Activated CD4-positive, alpha-beta T cell treated with anti-CD3 and anti-CD28 coated beads, Interleukin-2, amount 50 U/mL, for 24 hours (primary cell): Measurements from ENCODE around the gene FRMPD2.
"Not testable (repeated sequence)": the region's sequence is repeated elsewhere in the genome, so short reads cannot be mapped to it uniquely, and the experiment has no call there.

Source experiments
- DNase-seq, 2 donors: peaks; one replicate each; pipeline ENCODE4 v3.0.0-alpha.2; 2020; ENCODE audit warnings: low read depth in 1 of 2, low spot score in 1 of 2

The FRMPD2 gene

DNA sequence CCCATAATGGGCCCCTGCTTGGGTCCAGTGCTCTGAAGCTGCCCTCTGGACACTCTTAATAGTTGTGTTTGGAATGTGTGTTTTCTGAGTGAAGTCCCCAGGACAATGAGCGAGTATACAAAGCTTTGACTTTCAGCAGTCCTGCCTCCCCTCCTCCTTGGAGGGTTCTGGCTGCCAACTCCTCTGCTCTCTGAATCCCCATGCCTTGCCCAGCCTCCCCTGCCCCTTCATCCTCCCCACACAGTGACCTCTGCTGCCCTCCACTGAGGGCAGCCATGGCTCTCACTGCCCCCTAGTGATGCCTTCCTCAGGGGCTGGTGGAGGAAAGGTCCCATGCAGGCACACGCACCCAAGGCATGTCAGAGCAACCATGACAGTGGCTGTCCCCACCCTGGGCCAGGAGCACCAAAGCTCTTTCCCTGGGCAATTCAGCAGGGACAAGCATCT lies 40.9 kb downstream of the FRMPD2 start:
- DNase-seq = no peak

DNA sequence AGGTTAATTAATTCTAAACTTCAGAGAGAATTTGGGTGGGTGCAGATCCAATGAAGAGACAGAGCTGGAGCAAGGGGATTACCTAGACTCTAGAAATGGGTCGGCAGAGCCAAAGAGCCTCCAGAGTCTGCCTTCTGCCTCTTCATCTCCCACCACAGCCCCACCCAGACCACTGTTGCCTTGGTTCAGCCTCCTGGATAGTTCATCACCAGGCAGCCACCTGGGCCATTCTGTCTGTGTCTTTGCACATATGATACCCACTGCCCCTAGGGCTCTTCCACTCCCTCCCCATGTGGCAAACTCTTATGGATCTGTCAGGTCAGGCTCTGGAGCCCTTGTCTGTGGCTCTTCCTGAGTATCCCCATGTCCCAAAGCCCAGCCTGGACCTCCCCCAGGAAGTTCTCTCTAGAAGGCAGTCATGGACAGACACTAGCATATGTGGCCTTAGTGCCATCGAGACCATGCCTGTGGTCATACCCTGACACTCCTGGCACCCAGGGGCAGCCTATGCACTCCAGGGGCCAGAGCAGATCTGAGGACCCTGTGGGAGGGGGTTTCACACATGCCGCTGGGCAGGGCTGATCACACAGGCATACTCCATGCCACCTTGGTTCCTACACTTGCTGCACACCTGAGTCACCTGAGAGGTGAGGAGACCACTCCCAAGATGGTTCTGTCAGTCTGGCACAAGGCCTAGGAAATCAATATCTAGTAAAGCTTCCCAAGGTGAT lies 41.6 kb downstream of the FRMPD2 start:
- DNase-seq = no peak

DNA sequence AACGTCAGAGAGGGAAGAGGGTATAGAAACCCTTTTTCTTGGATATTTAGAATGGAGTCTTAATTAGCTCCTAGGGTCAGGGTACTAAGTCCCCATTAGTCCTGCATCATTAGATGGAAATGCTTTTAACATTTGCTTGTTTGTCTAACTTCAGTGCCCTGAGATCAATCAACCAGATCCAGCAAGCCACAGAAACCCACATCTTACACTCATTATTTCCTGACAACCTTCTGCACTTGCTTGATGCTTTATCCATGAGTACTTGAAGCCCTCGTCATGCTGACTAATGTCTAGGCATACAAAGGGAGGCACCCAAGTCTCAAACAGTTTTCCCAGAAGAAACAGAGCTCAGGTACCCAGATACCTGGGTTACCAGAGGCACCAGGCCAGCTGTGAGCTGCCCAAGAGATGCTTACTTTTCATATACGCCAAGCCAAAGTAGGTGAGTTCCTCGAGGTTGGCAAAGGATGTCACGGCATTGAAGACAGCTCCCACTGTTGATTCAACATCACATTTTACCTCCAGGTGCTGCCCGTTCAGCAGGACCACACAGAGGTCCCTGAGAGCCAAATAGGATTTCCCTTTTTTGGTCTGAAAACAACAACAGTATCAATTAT lies 42.7 kb downstream of the FRMPD2 start:
- DNase-seq = no peak

DNA sequence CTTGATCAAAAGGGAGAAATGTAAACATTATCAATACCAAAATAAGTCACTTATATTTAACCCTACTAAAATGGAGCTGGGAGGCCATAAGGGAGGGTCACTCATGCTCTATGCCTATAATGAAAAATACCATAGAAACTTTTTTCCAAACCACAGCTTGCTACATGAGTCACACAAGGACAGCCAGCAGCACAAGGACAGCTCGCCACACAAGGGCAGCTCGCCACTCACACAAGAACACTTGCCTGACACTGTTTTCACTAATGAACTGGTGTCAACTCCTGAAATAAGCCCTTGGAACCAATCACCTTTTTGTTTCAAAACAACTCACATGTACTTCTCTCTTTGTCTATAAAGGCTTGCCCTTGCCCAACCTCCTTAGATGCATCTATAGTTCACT lies 43.3 kb downstream of the FRMPD2 start:
- no peak for DNase-seq

DNA sequence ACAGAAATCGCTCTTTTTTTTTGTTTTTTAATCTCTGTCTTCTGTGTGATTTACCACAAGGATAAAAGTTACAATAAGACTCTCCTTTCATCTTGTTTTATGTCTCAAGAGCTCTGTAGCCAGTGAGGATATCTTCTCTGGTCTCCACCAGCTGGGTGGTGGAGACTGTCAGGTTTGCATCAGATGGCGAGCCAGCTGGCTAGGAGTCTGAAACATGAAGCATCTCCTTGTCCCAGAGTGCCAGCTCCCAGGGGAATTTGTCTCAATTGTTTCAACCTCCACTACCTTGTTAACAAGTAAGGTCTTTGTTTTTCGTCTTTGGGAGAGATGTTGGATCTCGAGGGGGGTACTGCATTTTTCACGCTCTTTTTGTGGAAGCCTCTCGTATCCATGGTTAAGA lies 47.3 kb downstream of the FRMPD2 start:
- DNase-seq = no peak

DNA sequence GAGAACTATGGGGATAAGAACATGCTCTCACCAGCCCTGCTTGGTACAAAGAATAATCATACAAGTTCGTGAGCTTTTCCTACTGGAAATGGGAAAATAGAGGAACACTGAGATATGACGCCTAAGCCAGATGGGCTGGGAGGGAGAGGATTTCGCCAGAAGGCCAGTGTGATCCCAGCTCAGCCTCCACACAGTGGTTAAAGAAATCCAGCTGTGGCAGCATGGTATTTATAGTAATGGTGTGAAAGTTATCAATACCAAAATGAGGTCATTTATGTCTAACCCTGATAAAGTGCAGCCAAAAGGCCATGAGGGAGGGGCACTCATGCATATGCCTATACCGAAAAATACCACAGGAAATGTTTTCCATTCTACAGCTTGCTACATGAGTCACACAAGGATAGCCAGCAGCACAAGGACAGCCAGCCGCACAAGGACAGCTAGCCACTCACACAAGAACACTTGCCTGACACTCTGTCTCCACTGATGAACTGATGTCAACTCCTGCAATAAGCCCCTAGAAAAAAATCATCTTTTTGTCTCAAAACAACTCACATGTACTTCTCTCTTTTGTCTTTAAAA lies 49.4 kb downstream of the FRMPD2 start:
- DNase-seq = no peak

DNA sequence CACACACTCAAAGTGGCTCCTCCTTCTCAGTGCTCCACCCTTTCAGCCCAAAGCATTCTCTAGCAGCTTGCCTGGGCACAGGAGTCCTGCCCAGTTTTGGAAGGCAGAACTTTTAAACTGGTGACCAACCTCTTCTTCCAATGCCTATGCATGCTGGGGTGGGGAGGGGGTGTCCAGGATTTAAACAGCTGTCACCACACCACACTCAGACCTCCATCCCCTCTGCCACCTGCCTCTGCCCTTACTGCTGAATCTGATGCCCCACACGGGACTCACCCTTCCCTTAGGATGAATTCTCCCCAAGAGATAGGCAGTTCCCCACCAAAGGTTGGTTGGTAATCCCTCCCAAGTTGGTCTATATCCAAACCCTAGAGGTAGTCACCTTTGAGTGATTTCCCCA lies 50.2 kb downstream of the FRMPD2 start:
- no peak for DNase-seq

DNA sequence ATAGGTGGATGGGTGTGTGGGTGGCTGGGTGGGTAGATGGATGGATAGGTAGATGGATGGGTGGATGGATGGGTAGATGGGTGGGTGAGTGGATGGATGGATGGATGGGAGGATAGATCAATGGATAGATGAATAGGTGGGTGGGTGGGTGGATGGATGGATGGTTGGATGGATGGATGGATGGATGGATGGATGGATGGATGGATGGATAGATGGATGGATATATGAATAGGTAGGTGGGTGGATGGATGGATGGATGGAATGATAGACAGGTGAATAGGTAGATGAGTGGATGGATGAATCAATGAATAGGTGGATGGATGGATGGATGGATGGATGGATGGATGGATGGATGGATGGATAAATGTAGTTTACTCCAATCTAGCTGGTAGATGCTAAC lies 52.7 kb downstream of the FRMPD2 start:
- no peak for DNase-seq

DNA sequence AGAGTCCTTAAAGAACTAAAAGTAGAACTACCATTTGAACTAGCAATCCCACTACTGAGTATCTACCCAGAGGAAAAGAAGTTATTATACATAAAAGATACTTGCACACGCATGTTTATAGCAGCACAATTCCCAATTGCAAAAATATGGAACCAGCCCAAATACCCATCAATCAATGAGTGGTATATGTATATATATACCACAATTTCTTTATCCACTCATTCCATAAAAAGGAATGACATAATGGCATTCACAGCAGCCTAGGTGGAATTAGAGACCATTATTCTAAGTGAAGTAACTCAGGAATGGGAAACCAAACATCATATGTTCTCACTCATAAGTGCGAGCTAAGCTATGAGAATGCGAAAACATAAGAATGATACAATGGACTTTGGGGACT lies 53.5 kb downstream of the FRMPD2 start:
- not testable (repeated sequence) for DNase-seq

DNA sequence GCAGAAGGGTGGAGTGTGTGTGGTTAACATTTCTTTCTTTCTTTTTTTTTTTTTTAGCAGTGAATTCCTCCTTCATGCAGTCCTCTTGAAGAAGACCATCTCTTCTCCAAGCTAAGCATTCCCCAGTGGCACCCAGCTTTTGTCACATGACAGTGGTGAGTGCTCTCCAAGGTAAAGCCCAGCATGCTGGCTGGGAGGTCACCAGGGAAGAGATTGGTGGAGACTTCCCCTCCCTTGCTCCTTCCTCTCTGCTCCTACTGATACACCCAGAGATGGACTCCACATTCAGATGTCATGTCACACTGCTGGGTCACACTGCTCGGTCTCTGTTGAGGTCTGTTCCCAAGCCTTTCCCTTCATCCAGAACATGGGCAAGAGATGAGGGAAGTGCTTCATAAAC lies 55.3 kb downstream of the FRMPD2 start:
- no peak for DNase-seq

DNA sequence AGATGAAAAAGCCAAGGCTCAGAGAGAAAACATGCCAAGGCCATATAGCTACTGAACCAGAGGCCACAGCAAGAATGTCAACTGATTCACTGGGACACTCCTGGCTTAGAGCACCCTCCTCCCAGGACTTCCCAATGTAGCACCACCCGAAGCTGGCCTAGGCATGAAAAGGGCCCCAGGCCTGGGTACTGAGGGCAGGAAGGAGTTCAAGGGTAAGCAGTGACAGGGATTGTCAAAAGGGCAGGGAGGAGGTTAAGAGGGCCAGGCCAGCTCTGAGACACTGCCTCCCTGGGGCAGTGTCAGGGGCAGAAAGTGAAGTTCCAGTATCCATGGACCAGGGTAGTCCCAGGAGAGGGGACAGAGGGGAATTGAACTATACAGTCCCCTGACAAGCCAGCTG lies 57.8 kb downstream of the FRMPD2 start:
- DNase-seq = no peak

DNA sequence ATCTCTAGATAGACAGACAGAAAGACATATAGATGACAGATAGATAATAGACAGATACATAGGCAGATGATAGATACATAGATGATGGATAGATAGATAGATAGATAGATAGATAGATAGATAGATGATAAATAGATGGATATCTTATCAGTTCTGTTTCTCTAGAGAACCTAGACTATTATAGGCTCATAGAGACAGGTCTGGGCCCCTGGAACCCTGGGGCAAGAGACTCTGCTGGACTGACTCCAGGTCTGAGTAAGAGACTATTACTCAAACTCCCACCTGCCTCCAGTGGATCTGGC lies 58.3 kb downstream of the FRMPD2 start:
- DNase-seq = no peak

DNA sequence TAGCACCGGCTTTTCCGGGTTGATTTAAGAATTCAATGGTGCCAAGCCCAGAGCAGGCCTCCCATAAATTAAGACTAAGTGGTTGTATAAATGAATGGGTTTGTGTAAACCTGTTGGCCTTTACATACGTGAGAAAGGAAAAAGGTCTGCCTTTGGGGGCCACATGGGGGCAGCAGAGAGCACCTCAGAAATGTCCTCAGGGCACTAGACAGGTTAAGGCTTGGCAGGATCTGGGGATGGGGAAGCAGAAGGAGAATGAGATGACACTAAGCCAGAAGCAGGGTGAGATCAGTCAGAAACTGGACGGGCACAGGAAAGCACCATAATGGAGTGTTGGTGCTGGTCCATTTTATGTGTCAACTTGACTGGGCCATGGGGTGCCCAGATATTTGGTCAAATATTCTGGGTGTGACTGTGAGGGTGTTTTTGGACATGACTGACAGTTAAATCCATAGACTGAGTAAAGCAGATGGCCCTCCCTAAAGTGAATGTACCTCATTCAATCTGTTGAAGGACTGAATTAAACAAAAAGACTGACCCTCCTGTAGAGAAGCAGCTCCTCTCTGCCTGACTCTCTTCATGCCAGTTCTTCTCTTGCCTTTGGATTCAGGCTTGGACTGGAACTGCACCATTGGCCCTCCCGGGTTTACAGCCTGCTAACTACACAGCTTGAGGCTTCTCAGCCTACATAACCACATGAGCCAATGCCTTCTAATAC lies 58.9 kb downstream of the FRMPD2 start:
- no peak for DNase-seq

DNA sequence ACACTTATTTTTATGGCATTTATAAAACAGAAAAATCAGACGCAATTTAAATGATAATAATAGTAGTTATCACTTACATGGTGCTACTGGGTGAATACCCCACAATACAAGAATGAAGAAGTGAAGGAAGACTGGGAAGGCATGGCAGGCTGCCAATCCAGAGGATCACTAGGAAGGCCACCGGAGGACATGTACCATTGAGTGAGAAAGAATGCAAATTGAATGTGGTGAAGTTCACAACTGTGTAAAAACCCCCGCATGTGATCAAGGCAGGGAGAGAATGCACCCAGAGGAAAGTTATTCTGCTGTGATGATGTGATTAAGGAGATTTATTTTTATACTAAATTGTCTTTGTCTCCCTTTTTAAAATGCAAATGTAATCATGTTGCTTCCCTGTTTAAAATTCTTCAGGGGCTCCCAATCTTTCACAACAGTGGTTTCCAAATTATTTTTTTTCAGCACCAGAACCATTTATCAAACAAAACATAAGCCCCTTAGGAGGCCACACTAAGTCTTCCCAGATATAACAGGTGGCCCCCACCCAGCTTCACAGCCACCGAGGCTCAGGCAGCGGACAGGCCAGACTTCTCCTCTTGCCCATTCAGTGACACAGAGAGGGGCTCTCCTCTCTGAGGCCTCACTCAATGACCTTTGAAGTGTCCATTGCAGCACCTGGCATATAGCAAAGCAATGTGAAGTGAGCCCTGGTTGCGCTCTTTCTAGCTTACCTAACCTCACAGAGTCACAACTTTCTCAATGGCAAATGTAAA lies 59.6 kb downstream of the FRMPD2 start:
- no peak for DNase-seq

DNA sequence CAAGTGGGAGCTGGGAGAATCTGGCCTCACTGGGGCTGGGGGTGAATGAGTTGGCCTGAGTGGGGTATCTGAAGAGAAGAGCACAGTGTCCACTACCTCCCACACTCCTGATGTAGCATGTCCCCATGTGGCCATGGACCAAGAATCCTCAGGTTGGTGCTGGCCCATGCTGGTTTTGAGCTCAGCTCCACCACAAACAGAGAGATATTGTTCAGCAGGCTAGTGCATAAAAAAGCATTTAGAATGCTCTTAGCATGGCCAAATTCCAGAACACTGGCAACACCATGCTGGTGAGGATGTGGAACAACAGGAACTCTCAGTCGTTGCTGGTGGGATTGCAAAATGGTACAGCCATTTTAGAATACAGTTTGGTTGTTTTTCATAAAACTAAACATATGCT lies 61.4 kb downstream of the FRMPD2 start:
- DNase-seq = no peak

DNA sequence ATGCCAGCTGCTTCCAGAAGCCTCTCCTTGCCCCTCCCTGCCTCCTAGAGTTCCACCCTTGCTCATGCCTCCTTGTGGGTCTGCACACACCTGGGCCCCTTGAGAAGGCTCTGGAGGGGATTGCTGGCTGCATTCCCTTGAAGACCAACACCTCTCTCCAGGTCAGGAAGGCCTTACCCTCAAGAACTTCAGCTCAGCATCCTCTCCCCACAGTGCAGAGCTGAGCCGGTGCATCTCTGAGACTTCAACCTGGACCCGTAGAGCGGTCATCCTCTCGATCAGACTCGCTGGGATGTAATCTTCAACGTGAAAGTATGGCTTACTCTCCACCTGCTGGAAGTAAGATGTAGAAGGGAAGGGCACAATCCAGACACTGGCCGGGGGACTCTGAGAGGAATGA lies 62.7 kb downstream of the FRMPD2 start:
- no peak for DNase-seq

DNA sequence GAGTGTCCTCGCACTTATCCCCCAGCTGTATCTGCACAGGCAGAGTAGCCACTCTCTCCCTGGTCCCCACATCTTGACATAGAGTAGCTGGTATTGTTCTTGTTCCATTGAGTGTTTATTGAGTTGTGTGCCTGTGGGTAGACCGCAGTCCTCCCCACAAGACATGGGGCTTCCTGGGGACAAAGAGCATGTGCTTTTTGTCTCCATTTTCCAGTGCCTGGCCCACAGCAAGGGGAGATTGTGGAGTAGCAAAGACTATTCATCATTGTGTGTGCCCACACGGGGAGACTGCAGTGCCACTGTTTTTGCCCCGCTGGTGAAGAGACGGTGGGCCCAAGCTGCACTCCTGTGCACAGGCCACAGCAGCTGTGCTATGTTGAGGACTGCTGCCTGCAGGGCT lies 63.5 kb downstream of the FRMPD2 start:
- no peak for DNase-seq

DNA sequence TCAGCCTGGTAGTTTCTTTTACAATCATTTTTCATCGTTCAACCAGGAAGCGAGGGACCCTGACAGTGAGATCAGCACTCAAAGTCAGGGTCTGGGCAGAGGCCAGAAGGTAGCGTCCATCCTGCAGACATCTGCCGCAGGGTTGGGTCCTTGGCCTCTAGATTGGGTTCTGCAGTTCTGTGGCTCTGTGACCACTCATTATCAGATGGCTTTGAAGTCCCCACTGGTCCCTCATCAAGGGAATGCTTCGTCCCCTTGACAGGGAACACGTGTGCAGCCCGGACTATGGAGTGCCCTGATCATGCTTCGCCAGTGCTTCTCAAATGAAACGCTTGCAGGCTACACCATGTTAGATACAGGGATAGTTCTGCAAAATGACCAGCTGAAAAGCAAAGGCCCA lies 64.1 kb downstream of the FRMPD2 start:
- no peak for DNase-seq

DNA sequence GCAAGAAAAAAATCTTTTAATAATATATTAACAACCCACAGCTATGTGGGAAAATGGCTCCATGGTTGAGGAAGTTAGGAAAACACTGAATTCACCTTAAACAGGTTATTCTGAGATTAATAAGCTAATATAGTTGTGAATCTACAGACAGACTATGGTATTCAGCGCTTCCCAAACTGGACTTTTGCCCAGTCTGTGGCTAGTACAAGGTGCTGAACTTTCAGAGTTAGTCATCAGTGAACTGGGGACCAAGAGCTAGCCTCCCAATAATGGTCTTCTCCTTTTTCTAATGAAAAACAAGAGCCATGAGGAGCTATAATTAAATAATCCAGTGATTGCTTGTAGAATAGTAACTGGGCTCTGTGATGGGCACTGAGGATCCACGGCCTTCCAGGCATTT lies 65.3 kb downstream of the FRMPD2 start:
- no peak for DNase-seq

DNA sequence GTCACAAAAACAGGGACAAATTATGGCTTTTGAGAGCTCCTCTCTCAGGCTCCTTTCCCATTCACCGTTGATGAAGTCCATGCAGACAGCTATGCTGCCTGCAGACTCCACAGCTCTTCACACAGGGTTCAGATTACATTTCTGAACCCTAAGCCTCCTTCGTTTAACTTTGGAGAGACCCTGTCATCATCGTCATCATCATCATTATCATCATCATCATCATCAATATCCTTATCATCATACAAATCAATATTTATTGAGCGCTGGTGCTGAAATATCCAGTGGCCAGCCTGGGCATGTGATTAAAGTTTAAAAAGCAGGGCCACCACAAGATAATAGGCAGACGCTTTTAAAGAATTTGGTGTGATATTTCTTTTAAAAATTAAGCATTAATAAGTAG lies 66.6 kb downstream of the FRMPD2 start:
- DNase-seq = no peak

DNA sequence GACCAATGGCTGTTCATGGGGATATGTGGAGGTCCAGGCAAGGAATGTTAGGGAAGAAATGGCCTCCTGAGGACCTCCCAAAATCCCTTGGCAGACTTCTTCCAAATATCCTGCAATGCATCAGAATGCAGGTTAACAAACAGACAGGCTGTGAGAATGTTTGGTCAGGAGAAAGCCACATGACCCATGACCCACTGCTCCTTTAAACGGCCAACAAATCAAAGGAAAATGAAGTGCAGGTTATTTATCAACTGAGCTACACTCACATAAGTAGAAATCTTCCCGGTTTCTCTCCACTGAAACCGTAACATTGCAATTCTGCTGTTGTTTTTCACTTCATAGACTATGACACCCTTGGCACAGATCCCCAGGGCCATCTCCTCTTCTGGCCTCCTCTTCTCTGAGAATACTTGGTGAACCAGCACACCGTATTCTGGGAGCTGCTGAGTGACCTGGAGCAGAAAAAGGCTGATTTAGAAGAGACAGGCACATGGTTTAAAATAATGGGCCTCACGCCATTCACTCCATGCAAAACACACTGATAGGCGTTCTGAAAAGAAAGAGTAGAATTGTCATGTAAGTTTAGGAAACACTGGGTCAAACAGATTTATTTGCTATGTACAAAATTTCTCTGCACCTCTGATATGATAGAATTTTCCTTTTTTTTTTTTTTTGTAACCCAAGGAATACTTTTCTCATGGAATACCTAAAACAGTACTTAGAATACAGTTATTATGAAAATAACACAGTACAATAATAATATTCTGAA lies 67.8 kb downstream of the FRMPD2 start:
- DNase-seq = no peak
